HG03280 (cell line): ENCODE results near the gene GZMM.

Experiments used
- ATAC-seq: cut with Tn5 transposase; IDR thresholded peaks from one replicate; pipeline ENCODE4 v1.9.1; 2021; ENCODE audit warnings: mild to moderate bottlenecking, moderate library complexity; ENCODE audit not compliant: unreplicated experiment

Gene GZMM

GRCh38 chr19:594265-594870 is 50.5 kb downstream of the GZMM start:
- ATAC-seq = no peak

- no peak for ATAC-seq
These were observed 51.7 kb downstream of the GZMM start for GRCh38 chr19:595326-596262.

DNA sequence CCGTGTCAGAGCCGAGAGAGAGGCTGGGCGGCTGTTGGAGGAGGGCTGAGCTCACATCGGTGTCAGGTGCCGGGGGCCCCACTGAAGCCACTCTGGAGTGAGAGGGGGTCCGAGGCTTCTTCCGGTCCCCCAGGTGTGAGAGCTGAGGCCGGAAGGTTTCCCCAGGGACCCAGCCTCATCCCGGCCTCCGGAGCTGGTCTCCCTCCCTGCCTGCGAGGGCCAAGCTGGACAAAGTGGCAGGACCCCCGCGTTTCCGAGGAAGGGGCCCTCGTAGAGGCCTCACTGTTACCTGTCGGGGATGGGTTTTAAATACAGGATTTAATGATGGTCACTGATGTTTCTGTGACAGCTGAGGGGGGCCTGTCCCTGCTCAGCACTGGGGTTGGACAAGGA is 52.4 kb downstream of the GZMM start:
- no peak for ATAC-seq

DNA sequence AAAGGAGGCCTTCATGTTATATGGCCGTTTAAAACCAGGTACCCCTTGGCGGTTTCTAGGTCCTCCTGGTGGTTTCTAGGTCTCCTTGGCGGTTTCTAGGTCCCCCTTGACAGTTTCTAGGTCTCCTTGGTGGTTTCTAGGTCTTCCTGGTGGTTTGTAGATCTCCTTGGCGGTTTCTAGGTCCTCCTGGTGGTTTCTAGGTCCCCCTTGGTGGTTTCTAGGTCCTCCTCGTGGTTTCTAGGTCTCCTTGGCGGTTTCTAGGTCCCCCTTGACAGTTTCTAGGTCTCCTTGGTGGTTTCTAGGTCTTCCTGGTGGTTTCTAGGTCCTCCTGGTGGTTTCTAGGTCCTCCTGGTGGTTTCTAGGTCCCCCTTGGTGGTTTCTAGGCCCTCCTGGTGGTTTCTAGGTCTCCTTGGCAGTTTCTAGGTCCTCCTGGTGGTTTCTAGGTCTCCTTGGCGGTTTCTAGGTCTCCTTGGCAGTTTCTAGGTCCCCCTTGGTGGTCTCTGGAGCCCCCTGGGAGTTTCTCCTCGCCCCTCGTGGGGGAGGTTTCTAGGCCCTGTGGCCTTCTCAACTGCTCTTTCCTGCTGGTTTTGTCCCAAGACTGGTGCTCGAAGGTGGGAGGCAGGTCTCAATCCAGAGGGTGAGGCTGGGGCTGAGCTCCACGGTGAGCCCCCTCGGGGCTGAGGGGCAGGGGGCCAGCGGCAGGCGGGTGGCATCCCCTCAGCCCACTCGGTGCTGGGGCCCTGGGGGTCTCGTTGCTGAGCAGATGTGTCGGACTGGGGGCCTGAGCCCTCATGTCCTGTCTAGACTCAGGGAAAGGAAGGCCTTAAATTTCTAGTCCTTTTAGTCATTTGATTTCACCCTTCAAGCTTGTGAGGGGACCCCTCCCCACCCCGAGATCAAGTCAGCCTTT is 53.8 kb downstream of the GZMM start:
- ATAC-seq = no peak
